Heart left ventricle (tissue), 13 donors: ENCODE data around the gene LRRTM4.

ENCODE experiments used
- POLR2A ChIP-seq, 2 donors: fragments of 450-650 bp; IDR thresholded peaks; one replicate each; pipeline ENCODE4 v1.6.1; 2017; ENCODE audit warnings: antibody characterized with exemption in 2 of 2, mild to moderate bottlenecking in 2 of 2, moderate library complexity in 2 of 2
- TF ChIP-seq, protein P1 (sequence below), 12 donors: fragments of 200-600 bp; sonication (generic) in 4 of 12; IDR thresholded peaks; one replicate each; pipeline versions ENCODE4 v1.5.0 to v1.8.0; 2018 to 2022; ENCODE audit warnings: antibody characterized with exemption in 12 of 12, mild to moderate bottlenecking in 5 of 12
- donor health status: ischemic (EF 13 %, LVEDD 7.1; RV severe dilation, severe dysfunction).
- donor health status: DM: no; HTN: yes; CAD: no.
- donor health status: DM: no; HTN: no; CAD: no.
- donor health status: ischemic (EF 25% LVEDD 6.9; RV normal size, moderate dysfunction).
- donor health status: ischemic (EF 25% LVEDD 5.7; RV mildly dilated, moderate dysfunction).
- donor health status: ischemic (EF 35%, LVEDD 5.7; RV mildly dilated, moderate dysfunction).
- donor health status: nonischemic (EF 11% LVEDD 7.7; RV severe dilation, severe dysfunction).
- donor health status: DM: yes; HTN: yes; CAD: no.
- donor health status: PGD.
- donor health status: ischemic (EF 29% LVEDD 5.4; RV normal size, mild dysfunction).
- donor health status: nonischemic (EF 23%, LVEDD 6.1; RV moderate dilation, normal function).

- TF ChIP-seq, protein P1, sequence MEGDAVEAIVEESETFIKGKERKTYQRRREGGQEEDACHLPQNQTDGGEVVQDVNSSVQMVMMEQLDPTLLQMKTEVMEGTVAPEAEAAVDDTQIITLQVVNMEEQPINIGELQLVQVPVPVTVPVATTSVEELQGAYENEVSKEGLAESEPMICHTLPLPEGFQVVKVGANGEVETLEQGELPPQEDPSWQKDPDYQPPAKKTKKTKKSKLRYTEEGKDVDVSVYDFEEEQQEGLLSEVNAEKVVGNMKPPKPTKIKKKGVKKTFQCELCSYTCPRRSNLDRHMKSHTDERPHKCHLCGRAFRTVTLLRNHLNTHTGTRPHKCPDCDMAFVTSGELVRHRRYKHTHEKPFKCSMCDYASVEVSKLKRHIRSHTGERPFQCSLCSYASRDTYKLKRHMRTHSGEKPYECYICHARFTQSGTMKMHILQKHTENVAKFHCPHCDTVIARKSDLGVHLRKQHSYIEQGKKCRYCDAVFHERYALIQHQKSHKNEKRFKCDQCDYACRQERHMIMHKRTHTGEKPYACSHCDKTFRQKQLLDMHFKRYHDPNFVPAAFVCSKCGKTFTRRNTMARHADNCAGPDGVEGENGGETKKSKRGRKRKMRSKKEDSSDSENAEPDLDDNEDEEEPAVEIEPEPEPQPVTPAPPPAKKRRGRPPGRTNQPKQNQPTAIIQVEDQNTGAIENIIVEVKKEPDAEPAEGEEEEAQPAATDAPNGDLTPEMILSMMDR (IDR thresholded peaks at IDR 0.05), result no peak
- no peak for TF ChIP-seq POLR2A (IDR thresholded peaks at IDR 0.05)
Measured at GRCh38 chr2:77119333-77119732, 402.8 kb downstream of the LRRTM4 start.
